PC-9 (cell line): ENCODE measurements around the gene DHCR7. TPM values are rescaled to one million over a fixed set of nuclear protein-coding genes. Genes with fewer than 3 reads are reported as not detected.

Experiments
- BruUV-seq: library from RNA; stranded (reverse); fragments of 400-500 nt; replicated peaks from 2 replicates; lab custom pipeline; 2021; lab: Mats Ljungman, UMichigan
- CTCF ChIA-PET: fragments of 300-600 bp; sonication (Branson Sonifier 250); formaldehyde crosslinking; loops from one replicate; lab custom pipeline; 2022; ENCODE audit warnings: antibody characterized with exemption; lab: Charles Lee
- POLR2A ChIA-PET: fragments of 300-600 bp; sonication (Branson Sonifier 250); formaldehyde crosslinking; loops from one replicate; lab custom pipeline; 2022; ENCODE audit warnings: antibody characterized with exemption; ENCODE audit not compliant: unreplicated experiment; lab: Charles Lee
- DNase-seq, 2 experiments: peaks; one replicate each; pipeline versions ENCODE4 v3.0.0 to v3.0.0-alpha.2; 2015 to 2022; ENCODE audit warnings: mixed read lengths in 1 of 2
- H2AFZ ChIP-seq: fragments of 200-600 bp; sonication (generic); 2 replicates; pipeline ENCODE4 v1.8.1; 2017; ENCODE audit warnings: antibody characterized with exemption
- H3F3A ChIP-seq: fragments of 200-600 bp; sonication (generic); 2 replicates; pipeline ENCODE4 v1.8.1; 2017; ENCODE audit warnings: antibody characterized with exemption, mild to moderate bottlenecking, low read depth; ENCODE audit not compliant: insufficient read depth
- H3K27ac ChIP-seq: fragments of 200-600 bp; sonication (generic); 2 replicates; pipeline ENCODE4 v1.6.1; 2016; ENCODE audit warnings: mixed run types
- H3K27me3 ChIP-seq: fragments of 200-600 bp; sonication (generic); 2 replicates; pipeline ENCODE4 v1.6.1; 2016; ENCODE audit warnings: low read depth, mixed run types; ENCODE audit not compliant: insufficient read depth
- H3K36me3 ChIP-seq: fragments of 200-600 bp; sonication (generic); 2 replicates; pipeline ENCODE4 v1.6.1; 2016; ENCODE audit warnings: low read depth, mixed run types
- H3K4me1 ChIP-seq: fragments of 200-600 bp; sonication (generic); replicated peaks from 2 replicates; pipeline ENCODE4 v1.6.1; 2016; ENCODE audit warnings: mixed run types; ENCODE audit not compliant: insufficient read depth
- H3K4me2 ChIP-seq: fragments of 200-600 bp; sonication (generic); 2 replicates; pipeline ENCODE4 v1.6.1; 2017; ENCODE audit warnings: mixed run types
- H3K4me3 ChIP-seq: fragments of 200-600 bp; sonication (generic); 2 replicates; pipeline ENCODE4 v1.6.1; 2016; ENCODE audit warnings: mixed run types
- H3K79me2 ChIP-seq: fragments of 200-600 bp; sonication (generic); 2 replicates; pipeline ENCODE4 v1.6.1; 2017; ENCODE audit warnings: low read depth, mixed run types
- H3K9me2 ChIP-seq: fragments of 200-600 bp; sonication (generic); 2 replicates; pipeline ENCODE4 v1.8.1; 2017; ENCODE audit warnings: mild to moderate bottlenecking; ENCODE audit not compliant: insufficient read depth
- H3K9me3 ChIP-seq: fragments of 200-600 bp; sonication (generic); 2 replicates; pipeline ENCODE4 v1.8.1; 2016; ENCODE audit warnings: low read depth; ENCODE audit not compliant: insufficient read depth
- H4K20me1 ChIP-seq: fragments of 200-600 bp; sonication (generic); 2 replicates; pipeline ENCODE4 v1.8.1; 2017; ENCODE audit not compliant: insufficient read depth
- CTCF ChIP-seq: fragments of 200-600 bp; sonication (generic); conservative IDR thresholded peaks from 2 replicates; pipeline ENCODE4 v1.6.1; 2017; ENCODE audit warnings: mixed run types, antibody characterized with exemption, mild to moderate bottlenecking, moderate library complexity
- EZH2 ChIP-seq: fragments of 200-600 bp; sonication (generic); IDR thresholded peaks from 2 replicates; pipeline ENCODE4 v1.8.0; 2017; ENCODE audit warnings: antibody characterized with exemption, low read depth
- intact Hi-C: fragments of 100-400 bp; cut with micrococcal nuclease; formaldehyde crosslinking; loops from one replicate; pipeline ENCODE4 v1.10.0; 2022; ENCODE audit not compliant: unreplicated experiment
- total RNA-seq: library from RNA; stranded (reverse); gene quantifications from 2 replicates; pipeline ENCODE4 v1.2.3, GENCODE V29; 2021

Gene DHCR7
- total RNA-seq, 1 experiment from 2014 or later, result 311 TPM

- Histone ChIP-seq H3K79me2 (peaks cover 14% of the 10 kb centered on the region), H3F3A (peaks cover 7% of the 10 kb centered on the region), H3K27ac (no peak overlapping the region), H3K27me3 (no peaks in the 10 kb centered on the region), H4K20me1 (peaks cover 16% of the 10 kb centered on the region), H3K36me3 (peaks cover 42% of the 10 kb centered on the region), H3K4me1 (peaks cover 10% of the 10 kb centered on the region), H3K4me2 (no peak overlapping the region), H3K9me3 (no peaks in the 10 kb centered on the region), H3K4me3 (no peak overlapping the region), H3K9me2 (no peaks in the 10 kb centered on the region), H2AFZ (no peak overlapping the region)
- BruUV-seq, result no TSS peak
- CTCF ChIA-PET, result no interaction called here
- DNase-seq, result no peak
- POLR2A ChIA-PET, result no interaction called here
- intact Hi-C loops, result no loop called here
- TF ChIP-seq CTCF (no peak), EZH2 (no peak)
Observed at GRCh38 chr11:71443736-71444445, 4.3 kb downstream of the DHCR7 start.

GRCh38 chr11:71442880-71443279 lies 5.3 kb downstream of the DHCR7 start:
- Histone ChIP-seq H3K36me3 (peaks cover 46% of the 10 kb centered on the region), H3K9me2 (no peaks in the 10 kb centered on the region), H3K27me3 (no peaks in the 10 kb centered on the region), H3F3A (peaks cover 7% of the 10 kb centered on the region), H4K20me1 (peaks cover 16% of the 10 kb centered on the region), H3K4me2 (no peak overlapping the region), H3K27ac (no peak overlapping the region), H3K79me2 (peaks cover 9% of the 10 kb centered on the region), H3K4me3 (no peak overlapping the region), H3K9me3 (no peaks in the 10 kb centered on the region), H2AFZ (no peak overlapping the region), H3K4me1 (peaks cover 10% of the 10 kb centered on the region)
- TF ChIP-seq EZH2 (no peak), CTCF (no peak)
- ChIA-PET CTCF (no interaction called here), POLR2A (no interaction called here)
- no peak for DNase-seq
- no TSS peak for BruUV-seq
- intact Hi-C loops, result no loop called here

- no peaks in the 10 kb centered on the region for H3K27me3 ChIP-seq
- H3K9me3 ChIP-seq, result no peaks in the 10 kb centered on the region
- no peak overlapping the region for H3K4me2 ChIP-seq
- TF ChIP-seq EZH2, result no peak
- no peak for TF ChIP-seq CTCF
- H3F3A ChIP-seq, result peaks cover 7% of the 10 kb centered on the region
- H3K9me2 ChIP-seq, result no peaks in the 10 kb centered on the region
- POLR2A ChIA-PET, result no interaction called here
- no peak for DNase-seq
- H3K79me2 ChIP-seq, result peaks cover 9% of the 10 kb centered on the region
- H3K4me1 ChIP-seq, result peaks cover 10% of the 10 kb centered on the region
- peaks cover 51% of the 10 kb centered on the region for H3K36me3 ChIP-seq
- CTCF ChIA-PET, result no interaction called here
- intact Hi-C loops, result no loop called here
- H2AFZ ChIP-seq, result no peak overlapping the region
- H3K4me3 ChIP-seq, result no peak overlapping the region
- no peak overlapping the region for H3K27ac ChIP-seq
- peaks cover 16% of the 10 kb centered on the region for H4K20me1 ChIP-seq
- no TSS peak for BruUV-seq
Observed at GRCh38 chr11:71442123-71442522, 6.1 kb downstream of the DHCR7 start.
